ENCODE data around the gene SORBS2.

SORBS2 gene

GRCh38 chr4:185834778-185835177 is 22.8 kb upstream of the SORBS2 start:
- no peak for DNase-seq

GRCh38 chr4:185834088-185834487 is 22.1 kb upstream of the SORBS2 start:
- no peak for DNase-seq

- peak; percentile 74 for DNase-seq
Observed at GRCh38 chr4:185833055-185833598, 21.1 kb upstream of the SORBS2 start.

- DNase-seq: no peak
Observed at GRCh38 chr4:185831125-185831815, 19.3 kb upstream of the SORBS2 start.

- DNase-seq: no peak
Observed at GRCh38 chr4:185830263-185830994, 18.4 kb upstream of the SORBS2 start.

- no peak for DNase-seq
Observed at GRCh38 chr4:185826381-185826780, 14.4 kb upstream of the SORBS2 start.

GRCh38 chr4:185825737-185826136 is 13.7 kb upstream of the SORBS2 start:
- DNase-seq: no peak

- DNase-seq: no peak
Observed at GRCh38 chr4:185822791-185823190, 10.8 kb upstream of the SORBS2 start.

GRCh38 chr4:185821029-185821419 is 9.0 kb upstream of the SORBS2 start:
- DNase-seq: no peak

GRCh38 chr4:185820146-185821028 is 8.4 kb upstream of the SORBS2 start:
- DNase-seq: no peak

- no peak for DNase-seq
Observed at GRCh38 chr4:185819144-185819543, 7.2 kb upstream of the SORBS2 start.

GRCh38 chr4:185817403-185817818 is 5.4 kb upstream of the SORBS2 start:
- no peak for DNase-seq

- DNase-seq: no peak
Observed at GRCh38 chr4:185813133-185813532, 1.1 kb upstream of the SORBS2 start.

GRCh38 chr4:185810746-185811508 is 1.1 kb downstream of the SORBS2 start:
- DNase-seq: no peak

- DNase-seq: no peak
Observed at GRCh38 chr4:185809533-185810071, 2.4 kb downstream of the SORBS2 start.

- DNase-seq: no peak
Observed at GRCh38 chr4:185809121-185809520, 2.9 kb downstream of the SORBS2 start.

- no peak for DNase-seq
Observed at GRCh38 chr4:185805979-185806378, 6.0 kb downstream of the SORBS2 start.

- no peak for DNase-seq
Observed at GRCh38 chr4:185805262-185805802, 6.7 kb downstream of the SORBS2 start.

GRCh38 chr4:185803022-185803421 is 9.0 kb downstream of the SORBS2 start:
- DNase-seq: no peak

- DNase-seq: no peak
Observed at GRCh38 chr4:185801471-185801870, 10.5 kb downstream of the SORBS2 start.

- no peak for DNase-seq
Observed at GRCh38 chr4:185800266-185800945, 11.6 kb downstream of the SORBS2 start.

Measured in NCI-H226 (cell line).